GM12878 (cell line): Measurements from ENCODE around the gene B3GNT2.

Experiments used
- CBFB ChIP-seq: IDR thresholded peaks from 2 replicates; pipeline ENCODE4 v1.6.1; 2016; ENCODE audit warnings: antibody characterized with exemption, low read depth
- CEBPB ChIP-seq, 2 experiments: fragments of 150-350 bp in 1 of 2; IDR thresholded peaks; 2 replicates each; pipeline ENCODE4 v1.6.1; 2012 to 2014; ENCODE audit warnings: low read depth in 2 of 2, low read length in 2 of 2, borderline replicate concordance in 1 of 2, inconsistent platforms in 1 of 2
- CHD4 ChIP-seq: fragments of 200-600 bp; sonication (generic); IDR thresholded peaks from 2 replicates; pipeline ENCODE4 v1.6.1; 2016; ENCODE audit warnings: mild to moderate bottlenecking
- CTCF ChIP-seq, 3 experiments: IDR thresholded peaks in 2 of 3; conservative IDR thresholded peaks in 1 of 3; 2 replicates each; pipeline ENCODE4 v1.5.1; 2011; ENCODE audit warnings: low read depth in 3 of 3, low read length in 3 of 3, mild to moderate bottlenecking in 3 of 3, control low read depth in 2 of 3, moderate library complexity in 2 of 3, inconsistent platforms in 1 of 3, mixed read lengths in 1 of 3; ENCODE audit not compliant: control insufficient read depth in 2 of 3, insufficient read depth in 1 of 3; ENCODE audit errors: extremely low read depth in 1 of 3
- HCFC1 ChIP-seq: fragments of 150-350 bp; IDR thresholded peaks from 2 replicates; pipeline ENCODE4 v1.6.1; 2014; ENCODE audit warnings: low read length
- JUND ChIP-seq: IDR thresholded peaks from 2 replicates; pipeline ENCODE4 v1.6.1; 2012; ENCODE audit warnings: low read depth, mild to moderate bottlenecking, low read length, improper control_type of control experiment, moderate library complexity
- MXI1 ChIP-seq: fragments of 150-350 bp; IDR thresholded peaks from 2 replicates; pipeline ENCODE4 v1.6.1; 2011; ENCODE audit warnings: low read depth, mild to moderate bottlenecking, inconsistent platforms, low read length, improper control_type of control experiment
- NFXL1 ChIP-seq: fragments of 450-650 bp; IDR thresholded peaks from 2 replicates; pipeline ENCODE4 v1.6.1; 2017; ENCODE audit warnings: antibody characterized with exemption, mild to moderate bottlenecking, borderline replicate concordance
- NKRF ChIP-seq: fragments of 450-650 bp; conservative IDR thresholded peaks from 2 replicates; pipeline ENCODE4 v1.6.1; 2017; ENCODE audit warnings: mild to moderate bottlenecking, moderate library complexity
- PAX5 ChIP-seq: IDR thresholded peaks from 2 replicates; pipeline ENCODE4 v1.6.1; 2011; ENCODE audit warnings: low read depth, low read length, borderline replicate concordance
- PBX3 ChIP-seq: IDR thresholded peaks from 2 replicates; pipeline ENCODE4 v1.6.1; 2011; ENCODE audit warnings: mild to moderate bottlenecking, low read depth, low read length, moderate library complexity; ENCODE audit not compliant: insufficient replicate concordance
- PKNOX1 ChIP-seq: fragments of 450-650 bp; IDR thresholded peaks from 2 replicates; pipeline ENCODE4 v1.6.1; 2016; ENCODE audit warnings: mild to moderate bottlenecking
- POLR2A ChIP-seq: IDR thresholded peaks from 2 replicates; pipeline ENCODE4 v1.6.1; 2011; ENCODE audit warnings: low read depth, mild to moderate bottlenecking, low read length
- ZBTB4 ChIP-seq: fragments of 450-650 bp; formaldehyde crosslinking; IDR thresholded peaks from 2 replicates; pipeline ENCODE4 v1.4.0; 2022; ENCODE audit warnings: mild to moderate bottlenecking, moderate library complexity

- TF ChIP-seq ZBTB4 (no peak), CTCF (IDR thresholded peaks at IDR 0.05 in 2 of 3, conservative IDR thresholded peaks at IDR 0.05 in 1 of 3; ENCODE audit: control insufficient read depth in 2 of 3, extremely low read depth in 1 of 3, insufficient read depth in 1 of 3, low read depth in 3 of 3, low read length in 3 of 3) (no peak), NKRF (no peak), CBFB (no peak), CHD4 (no peak), POLR2A (peak; percentile 23; the same call in 1 of the 2 replicates), JUND (no peak), PAX5 (no peak), MXI1 (no peak), HCFC1 (no peak), NFXL1 (no peak), PKNOX1 (no peak), CEBPB (IDR thresholded peaks at IDR 0.05; ENCODE audit: borderline replicate concordance in 1 of 2, low read depth in 2 of 2, low read length in 2 of 2) (no peak), PBX3 (no peak)
These were observed 12.8 kb downstream of the B3GNT2 start for GRCh38 chr2:62208758-62209114.
